Measurements from ENCODE around the gene QRICH1. TPM values are rescaled to one million over a fixed set of nuclear protein-coding genes. Genes with fewer than 3 reads are reported as not detected.

Gene QRICH1
- total RNA-seq, 1 experiment from 2014 or later: 94.5 TPM

Other genes starting within 250 kb of the QRICH1 start
- gene PRKAR2A, start 246.2 kb downstream of the QRICH1 start, total RNA-seq (2014; rRNA removed; shearing (Covaris generic)): 45.0 and 46.5 TPM in 2 replicates
- 6.8 and 7.0 TPM in 2 replicates for gene SLC25A20, start 195.2 kb downstream of the QRICH1 start, total RNA-seq (2014; rRNA removed; shearing (Covaris generic))
- gene ARIH2, start 175.2 kb downstream of the QRICH1 start, total RNA-seq (2014; rRNA removed; shearing (Covaris generic)): 86.5 and 100 TPM in 2 replicates
- gene P4HTM, start 103.8 kb downstream of the QRICH1 start, total RNA-seq (2014; rRNA removed; shearing (Covaris generic)): 0.35 and 0.36 TPM in 2 replicates
- 69.9 and 81.9 TPM in 2 replicates for gene WDR6, start 86.7 kb downstream of the QRICH1 start, total RNA-seq (2014; rRNA removed; shearing (Covaris generic))
- gene DALRD3, start 75.5 kb downstream of the QRICH1 start, total RNA-seq (2014; rRNA removed; shearing (Covaris generic)): 6.9 and 7.6 TPM in 2 replicates
- 58.9 and 66.0 TPM in 2 replicates for gene NDUFAF3, start 72.0 kb downstream of the QRICH1 start, total RNA-seq (2014; rRNA removed; shearing (Covaris generic))
- gene IMPDH2, start 64.7 kb downstream of the QRICH1 start, total RNA-seq (2014; rRNA removed; shearing (Covaris generic)): 244 and 273 TPM in 2 replicates
- gene QARS1, start 10.7 kb upstream of the QRICH1 start, total RNA-seq (2014; rRNA removed; shearing (Covaris generic)): 192 TPM in 2 replicates
- gene USP19, start 26.8 kb upstream of the QRICH1 start, total RNA-seq (2014; rRNA removed; shearing (Covaris generic)): 39.2 and 41.2 TPM in 2 replicates
- 49.7 and 53.4 TPM in 2 replicates for gene LAMB2, start 39.0 kb upstream of the QRICH1 start, total RNA-seq (2014; rRNA removed; shearing (Covaris generic))
- gene CCDC71, start 72.3 kb upstream of the QRICH1 start, total RNA-seq (2014; rRNA removed; shearing (Covaris generic)): 16.0 and 19.3 TPM in 2 replicates
- 7.8 and 8.6 TPM in 2 replicates for gene KLHDC8B, start 77.5 kb upstream of the QRICH1 start, total RNA-seq (2014; rRNA removed; shearing (Covaris generic))
- 1.4 and 1.6 TPM in 2 replicates for gene C3orf62, start 183.2 kb upstream of the QRICH1 start, total RNA-seq (2014; rRNA removed; shearing (Covaris generic))
- gene USP4, start 246.0 kb upstream of the QRICH1 start, total RNA-seq (2014; rRNA removed; shearing (Covaris generic)): 10.5 and 10.6 TPM in 2 replicates